ENCODE data around the gene MED23. TPM values are rescaled to one million over a fixed set of nuclear protein-coding genes. Genes with fewer than 3 reads are reported as not detected.

The MED23 gene
- polyA plus RNA-seq (2012; ENCODE audit: insufficient read depth, insufficient read length): 18.7 TPM

- peak; percentile 93 for DNase-seq (ENCODE audit: low read depth, low spot score)
- peak within 1 kb of the TSS; percentile 92 for H3K4me3 ChIP-seq (ENCODE audit: low read length)
Observed at GRCh38 chr6:131627724-131628682, at the start of gene MED23. MED23 (minus strand) TSS chr6:131628242; CDS start chr6:131628049, 193 bp downstream.

GRCh38 chr6:131673184-131673583, 45.1 kb upstream of the MED23 start:
- no peak overlapping the region for H3K4me3 ChIP-seq (ENCODE audit: low read length)
- no peak for DNase-seq (ENCODE audit: low read depth, low spot score)

- no peak for DNase-seq (ENCODE audit: low read depth, low spot score)
Observed at GRCh38 chr6:131669891-131670290, 41.8 kb upstream of the MED23 start.

GRCh38 chr6:131663578-131664165, 35.6 kb upstream of the MED23 start:
- H3K4me3 ChIP-seq (ENCODE audit: low read length): no peak overlapping the region
- DNase-seq (ENCODE audit: low read depth, low spot score): no peak

More at GRCh38 chr6:131669891-131670290, 41.8 kb upstream of the MED23 start:
- H3K4me3 ChIP-seq (ENCODE audit: low read length): no peak overlapping the region

GRCh38 chr6:131660195-131660594, 32.2 kb upstream of the MED23 start:
- no peak for DNase-seq (ENCODE audit: low read depth, low spot score)
- no peak overlapping the region for H3K4me3 ChIP-seq (ENCODE audit: low read length)

- no peak for DNase-seq (ENCODE audit: low read depth, low spot score)
Observed at GRCh38 chr6:131658287-131658686, 30.2 kb upstream of the MED23 start.

GRCh38 chr6:131657630-131658111, 29.6 kb upstream of the MED23 start:
- no peak for DNase-seq (ENCODE audit: low read depth, low spot score)
- H3K4me3 ChIP-seq (ENCODE audit: low read length): no peak overlapping the region

More at GRCh38 chr6:131658287-131658686, 30.2 kb upstream of the MED23 start:
- H3K4me3 ChIP-seq (ENCODE audit: low read length): no peak overlapping the region

GRCh38 chr6:131657222-131657621, 29.2 kb upstream of the MED23 start:
- DNase-seq (ENCODE audit: low read depth, low spot score): no peak
- no peak overlapping the region for H3K4me3 ChIP-seq (ENCODE audit: low read length)

- DNase-seq (ENCODE audit: low read depth, low spot score): no peak
- H3K4me3 ChIP-seq (ENCODE audit: low read length): no peak overlapping the region
Observed at GRCh38 chr6:131656667-131657066, 28.6 kb upstream of the MED23 start.

GRCh38 chr6:131655951-131656350, 27.9 kb upstream of the MED23 start:
- H3K4me3 ChIP-seq (ENCODE audit: low read length): no peak overlapping the region
- no peak for DNase-seq (ENCODE audit: low read depth, low spot score)

- no peak for DNase-seq (ENCODE audit: low read depth, low spot score)
- H3K4me3 ChIP-seq (ENCODE audit: low read length): no peak overlapping the region
Observed at GRCh38 chr6:131655387-131655786, 27.3 kb upstream of the MED23 start.

- H3K4me3 ChIP-seq (ENCODE audit: low read length): no peak overlapping the region
- no peak for DNase-seq (ENCODE audit: low read depth, low spot score)
Observed at GRCh38 chr6:131654326-131654725, 26.3 kb upstream of the MED23 start.

GRCh38 chr6:131652472-131652871, 24.4 kb upstream of the MED23 start:
- no peak for DNase-seq (ENCODE audit: low read depth, low spot score)

GRCh38 chr6:131651782-131652181, 23.7 kb upstream of the MED23 start:
- DNase-seq (ENCODE audit: low read depth, low spot score): no peak
- no peak overlapping the region for H3K4me3 ChIP-seq (ENCODE audit: low read length)

More at GRCh38 chr6:131652472-131652871, 24.4 kb upstream of the MED23 start:
- no peak overlapping the region for H3K4me3 ChIP-seq (ENCODE audit: low read length)

GRCh38 chr6:131646249-131646670, 18.2 kb upstream of the MED23 start:
- H3K4me3 ChIP-seq (ENCODE audit: low read length): no peak overlapping the region
- no peak for DNase-seq (ENCODE audit: low read depth, low spot score)

GRCh38 chr6:131645846-131646245, 17.8 kb upstream of the MED23 start:
- no peak for DNase-seq (ENCODE audit: low read depth, low spot score)
- H3K4me3 ChIP-seq (ENCODE audit: low read length): no peak overlapping the region

- DNase-seq (ENCODE audit: low read depth, low spot score): no peak
Observed at GRCh38 chr6:131644921-131645320, 16.9 kb upstream of the MED23 start.

GRCh38 chr6:131643855-131644460, 15.9 kb upstream of the MED23 start:
- DNase-seq (ENCODE audit: low read depth, low spot score): no peak
- no peak overlapping the region for H3K4me3 ChIP-seq (ENCODE audit: low read length)

More at GRCh38 chr6:131644921-131645320, 16.9 kb upstream of the MED23 start:
- no peak overlapping the region for H3K4me3 ChIP-seq (ENCODE audit: low read length)

- no peak overlapping the region for H3K4me3 ChIP-seq (ENCODE audit: low read length)
- DNase-seq (ENCODE audit: low read depth, low spot score): no peak
Observed at GRCh38 chr6:131642987-131643611, 15.1 kb upstream of the MED23 start.

Measured in Jurkat, Clone E6-1 (cell line).